Ishikawa (cell line): ENCODE data around the gene PRSS22.

ENCODE experiments used
- CEBPB ChIP-seq: IDR thresholded peaks from 2 replicates; pipeline ENCODE4 v1.6.1; 2012
- CREB1 ChIP-seq: IDR thresholded peaks from 2 replicates; pipeline ENCODE4 v1.6.1; 2012; ENCODE audit warnings: low read depth
- EGR1 ChIP-seq: IDR thresholded peaks from 2 replicates; pipeline ENCODE4 v1.6.1; 2012
- EP300 ChIP-seq: IDR thresholded peaks from 2 replicates; pipeline ENCODE4 v1.6.1; 2012; ENCODE audit warnings: borderline replicate concordance
- FOXM1 ChIP-seq: IDR thresholded peaks from 2 replicates; pipeline ENCODE4 v1.6.1; 2012; ENCODE audit warnings: low read depth, borderline replicate concordance
- MAX ChIP-seq: IDR thresholded peaks from 2 replicates; pipeline ENCODE4 v1.6.1; 2012
- NFIC ChIP-seq: IDR thresholded peaks from 2 replicates; pipeline ENCODE4 v1.6.1; 2012
- RAD21 ChIP-seq: IDR thresholded peaks from 2 replicates; pipeline ENCODE4 v1.6.1; 2012; ENCODE audit warnings: low read depth
- REST ChIP-seq: IDR thresholded peaks from 2 replicates; pipeline ENCODE4 v1.6.1; 2012; ENCODE audit warnings: low read depth, mild to moderate bottlenecking
- TAF1 ChIP-seq: IDR thresholded peaks from 2 replicates; pipeline ENCODE4 v1.6.1; 2012; ENCODE audit warnings: low read depth, mild to moderate bottlenecking
- TEAD4 ChIP-seq: IDR thresholded peaks from 2 replicates; pipeline ENCODE4 v1.6.1; 2012
- USF1 ChIP-seq: IDR thresholded peaks from 2 replicates; pipeline ENCODE4 v1.6.1; 2012
- YY1 ChIP-seq: IDR thresholded peaks from 2 replicates; pipeline ENCODE4 v1.6.1; 2012; ENCODE audit warnings: low read depth
- ZBTB7A ChIP-seq: IDR thresholded peaks from 2 replicates; pipeline ENCODE4 v1.6.1; 2012; ENCODE audit warnings: low read depth

- TF ChIP-seq TEAD4 (no peak), CEBPB (no peak), YY1 (no peak), EP300 (no peak), MAX (no peak), TAF1 (no peak), RAD21 (no peak), REST (no peak), EGR1 (no peak), ZBTB7A (no peak), FOXM1 (no peak), NFIC (no peak), CREB1 (no peak), USF1 (peak; percentile 34; the same call in 1 of the 2 replicates)
Observed at GRCh38 chr16:2811703-2812471, 46.1 kb downstream of the PRSS22 start.
